GM12878 (cell line): Measurements from ENCODE around the gene LDLRAD4. TPM values are rescaled to one million over a fixed set of nuclear protein-coding genes. Genes with fewer than 3 reads are reported as not detected.

Experiments used
- ATAC-seq: fragments of 200-7000 bp; cut with Tn5 transposase; 3 replicates; pipeline ENCODE4 v1.9.1; 2020; ENCODE audit warnings: mild to moderate bottlenecking, moderate library complexity
- BruUV-seq: library from RNA; stranded (reverse); fragments of 400-500 nt; replicated peaks from 2 replicates; lab custom pipeline; 2021; lab: Mats Ljungman, UMichigan
- CTCF ChIA-PET: fragments of 300-600 bp; sonication (Branson Sonifier 250); formaldehyde crosslinking; extraction: SDS; loops from one replicate; lab custom pipeline; 2021; ENCODE audit warnings: inconsistent platforms; lab: Yijun Ruan, JAX
- POLR2A ChIA-PET: fragments of 350-600 bp; formaldehyde crosslinking; extraction: SDS; loops from one replicate; lab custom pipeline; 2021; ENCODE audit warnings: inconsistent platforms; lab: Charles Lee
- RAD21 ChIA-PET: fragments of 300-600 bp; sonication (Branson Sonifier 250); formaldehyde crosslinking; loops from one replicate; lab custom pipeline; 2023; ENCODE audit warnings: antibody characterized with exemption; ENCODE audit not compliant: unreplicated experiment; lab: Charles Lee
- SMC1A ChIA-PET: fragments of 300-600 bp; sonication (Branson Sonifier 250); formaldehyde crosslinking; loops from one replicate; lab custom pipeline; 2023; ENCODE audit not compliant: unreplicated experiment, uncharacterized antibody; lab: Charles Lee
- DNase-seq: peaks from one replicate; pipeline ENCODE4 v3.0.0-alpha.2; 2011; ENCODE audit warnings: low read depth, low spot score
- FAIRE-seq: peaks from 3 replicates; lab custom pipeline; 2011; peaks lifted over from hg19 to GRCh38; lab: Jason Lieb, UNC
- H2AFZ ChIP-seq: 2 replicates; pipeline ENCODE4 v1.6.0; 2011; ENCODE audit warnings: low read depth, low read length, control low read depth; ENCODE audit not compliant: control insufficient read depth
- H3K27ac ChIP-seq: 2 replicates; pipeline ENCODE4 v1.5.1; 2011; ENCODE audit warnings: control low read depth; ENCODE audit not compliant: control insufficient read depth, insufficient read depth
- H3K27me3 ChIP-seq, 2 experiments: replicated peaks in 1 of 2; 2 replicates each; pipeline versions ENCODE4 v1.6.0 to v1.6.1; 2011; ENCODE audit warnings: low read length in 1 of 2; ENCODE audit not compliant: control insufficient read depth in 2 of 2, insufficient read depth in 2 of 2
- H3K36me3 ChIP-seq, 2 experiments: 2 replicates each; pipeline ENCODE4 v1.5.1; 2011; ENCODE audit warnings: low read length in 1 of 2; ENCODE audit not compliant: control insufficient read depth in 2 of 2, insufficient read depth in 2 of 2
- H3K4me1 ChIP-seq: 2 replicates; pipeline ENCODE4 v1.6.1; 2011; ENCODE audit warnings: mild to moderate bottlenecking, low read length, moderate library complexity, mixed read lengths; ENCODE audit not compliant: control insufficient read depth, insufficient read depth
- H3K4me2 ChIP-seq: 2 replicates; pipeline ENCODE4 v1.6.0; 2011; ENCODE audit warnings: control low read depth; ENCODE audit not compliant: control insufficient read depth, insufficient read depth
- H3K4me3 ChIP-seq: fragments of 200-600 bp; sonication (generic); 2 replicates; pipeline ENCODE4 v1.5.1; 2016
- H3K79me2 ChIP-seq: 2 replicates; pipeline ENCODE4 v1.6.0; 2011; ENCODE audit warnings: low read length; ENCODE audit not compliant: control insufficient read depth, insufficient read depth
- H3K9ac ChIP-seq: 2 replicates; pipeline ENCODE4 v1.8.0; 2011; ENCODE audit warnings: low read length, control low read depth, mixed read lengths; ENCODE audit not compliant: control insufficient read depth, insufficient read depth
- H3K9me3 ChIP-seq: replicated peaks from 3 replicates; pipeline ENCODE4 v1.5.1; 2011; ENCODE audit warnings: mild to moderate bottlenecking, low read length; ENCODE audit not compliant: control insufficient read depth, insufficient read depth
- H4K20me1 ChIP-seq: 2 replicates; pipeline ENCODE4 v1.6.0; 2011; ENCODE audit not compliant: control insufficient read depth, insufficient read depth
- KDM1A ChIP-seq: fragments of 200-600 bp; sonication (generic); IDR thresholded peaks from 2 replicates; pipeline ENCODE4 v1.6.1; 2016; ENCODE audit warnings: borderline replicate concordance
- KLF5 ChIP-seq: fragments of 450-650 bp; IDR thresholded peaks from 2 replicates; pipeline ENCODE4 v1.6.1; 2014; ENCODE audit warnings: mild to moderate bottlenecking; ENCODE audit not compliant: partially characterized antibody
- POLR2A ChIP-seq: IDR thresholded peaks from 2 replicates; pipeline ENCODE4 v1.6.1; 2011; ENCODE audit warnings: low read depth, mild to moderate bottlenecking, low read length
- PRDM15 ChIP-seq: fragments of 450-650 bp; formaldehyde crosslinking; IDR thresholded peaks from 2 replicates; pipeline ENCODE4 v1.4.0; 2020; ENCODE audit warnings: mild to moderate bottlenecking, moderate library complexity
- SUZ12 ChIP-seq: fragments of 200-600 bp; sonication (generic); IDR thresholded peaks from one replicate; pipeline ENCODE4 v1.6.1; 2018; ENCODE audit warnings: antibody characterized with exemption, mild to moderate bottlenecking; ENCODE audit not compliant: unreplicated experiment
- ZZZ3 ChIP-seq: IDR thresholded peaks from 2 replicates; pipeline ENCODE4 v1.6.1; 2011; ENCODE audit warnings: low read depth; ENCODE audit not compliant: control insufficient read depth, insufficient read length
- WGBS: methylation state at CpG from one replicate; pipeline ENCODE4 v1.1.6; 2016; ENCODE audit warnings: low lambda C conversion rate; ENCODE audit not compliant: insufficient replicate concordance, insufficient coverage; ENCODE audit errors: missing lambda C conversion rate; 5-methylcytosine and 5-hydroxymethylcytosine counted together
- in situ Hi-C: fragments of 300-500 bp; cut with MboI; formaldehyde crosslinking; loops from 9 replicates; pipeline ENCODE4 v1.14.3; 2018; ENCODE audit warnings: mixed read lengths
- intact Hi-C: fragments of 100-400 bp; cut with micrococcal nuclease; formaldehyde crosslinking; loops from one replicate; pipeline ENCODE4 v1.14.2; 2022; ENCODE audit not compliant: unreplicated experiment
- polyA plus RNA-seq, 11 experiments: library from polyadenylated mRNA; depleted of rRNA in 4 of 11; unstranded in 6 of 11; stranded (reverse) in 5 of 11; fragments of >200 nt; fragmentation: Nextera tagmentation in 4 of 11; fragmentation: Illumina TruSeq in 1 of 11; extraction: Ambion mirVana in 4 of 11; extraction: Trizol in 1 of 11; gene quantifications; 1 replicate in 1 of 11; 2 replicates in 10 of 11; pipeline versions ENCODE4 v1.2.1 to v1.2.3, GENCODE V29; 2011 to 2016; ENCODE audit warnings: inconsistent platforms in 2 of 11, missing spikeins in 2 of 11, low read depth in 1 of 11
- total RNA-seq, 4 experiments: library from RNA; depleted of rRNA in 3 of 4; stranded (reverse); fragments of >200 nt in 3 of 4; fragmentation: Illumina TruSeq in 1 of 4; extraction: Trizol in 1 of 4; gene quantifications; 2 replicates each; pipeline versions ENCODE4 v1.2.1 to v1.2.3, GENCODE V29; 2013 to 2021

LDLRAD4 gene
- total and polyA plus RNA-seq, 10 of the 15 experiments (the other 5 are each of a cell fraction or from before 2014, with no cell fraction given), result 2.7 to 16.8 (median 11.2) TPM

DNA sequence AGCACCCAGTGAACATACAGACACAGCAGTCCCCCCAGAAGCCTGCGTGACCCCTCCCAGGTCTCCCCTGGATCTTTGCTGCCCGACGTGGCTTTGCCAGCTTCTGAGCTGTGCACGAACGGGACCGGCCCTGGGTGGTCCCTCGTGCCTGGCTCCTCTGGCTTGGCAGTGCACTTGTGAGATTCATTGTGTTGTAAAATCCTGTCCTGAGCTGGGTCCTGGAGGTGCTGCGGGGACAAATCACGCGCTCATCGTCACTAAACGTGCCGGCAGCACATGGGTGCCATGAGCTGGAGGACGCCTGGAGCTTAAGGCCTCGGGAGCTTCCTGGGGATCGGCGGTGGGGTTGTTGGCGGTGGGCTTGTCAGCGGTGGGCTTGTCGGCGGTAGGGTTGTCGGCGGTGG is 402.9 kb downstream of the LDLRAD4 start (continued):
- TF ChIP-seq PRDM15 (no peak), KDM1A (no peak), KLF5 (no peak), SUZ12 (no peak)
- TF ChIP-seq, all 136 proteins: peak for 0

DNA sequence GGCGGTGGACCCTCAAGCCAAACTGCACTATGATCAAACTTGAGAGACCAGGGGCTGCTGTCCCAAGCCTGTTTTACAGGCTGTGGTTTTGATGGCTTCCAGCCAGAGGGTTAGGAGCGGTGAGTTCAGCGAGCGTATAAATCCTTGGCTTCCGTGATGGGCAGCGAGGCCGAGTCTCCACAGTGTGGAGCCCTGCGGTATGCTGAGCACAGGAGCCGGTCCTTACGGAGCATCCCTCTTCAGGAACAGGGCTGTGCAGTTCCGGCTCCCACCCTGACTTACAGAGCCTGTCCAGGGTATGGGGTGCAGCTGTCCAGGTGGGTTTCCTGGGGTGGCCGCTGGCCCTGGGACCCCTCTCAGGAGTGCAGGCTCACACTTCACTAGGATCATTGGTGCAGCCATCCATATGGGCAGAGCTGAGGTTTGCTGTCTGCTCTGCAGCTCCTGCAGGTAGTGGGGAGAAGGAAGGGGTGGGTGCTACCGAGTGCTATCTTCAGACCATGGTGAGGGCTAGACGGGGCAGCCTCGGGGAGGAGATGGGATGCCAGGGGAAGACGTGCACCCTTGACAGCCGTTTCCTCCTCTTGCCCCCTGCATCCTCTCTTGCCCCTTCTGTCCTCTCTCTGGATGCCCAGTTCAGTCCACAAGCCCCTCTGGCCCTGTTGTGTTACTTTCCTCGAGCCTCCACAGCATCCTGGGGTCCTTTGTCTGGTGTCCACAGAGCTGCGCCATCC is 403.5 kb downstream of the LDLRAD4 start:
- ChIA-PET POLR2A (no interaction called here), SMC1A (no interaction called here), RAD21 (interaction anchor here (1.5 kb wide), 1 partner anchor 62 kb away, joined by 5 read pairs; no protein-coding TSS in a partner anchor), CTCF (interaction anchor here (0.7 to 2.3 kb wide), 5 partner anchors 59 to 180 kb away, joined by 3 to 7 read pairs (median 3); no protein-coding TSS in a partner anchor)
- Histone ChIP-seq H3K4me3 (no peak overlapping the region), H4K20me1 (no peaks in the 10 kb centered on the region), H3K27me3 (no peaks in the 10 kb centered on the region), H3K4me1 (peaks cover 2% of the 10 kb centered on the region), H3K79me2 (no peaks in the 10 kb centered on the region; the same call in none of the 2 replicates), H3K9me3 (no peaks in the 10 kb centered on the region), H3K9ac (no peak overlapping the region), H2AFZ (no peak overlapping the region), H3K27ac (no peak overlapping the region), H3K36me3 (no peaks in the 10 kb centered on the region; a peak in 2 of 4 replicates), H3K4me2 (no peak overlapping the region)
- 81% methylated on average over 18 of the region's 19 CpGs for WGBS
- intact Hi-C loops, result no loop called here
- no peak for FAIRE-seq
- in situ Hi-C loops, result no loop called here
- no peak for TF ChIP-seq ZZZ3
- TF ChIP-seq POLR2A, result 0 out of 2 replicates have a peak, but pooled peaks have one; percentile 16
- DNase-seq, result no peak
- no peak for ATAC-seq
- no TSS peak for BruUV-seq
